NCI-H1092 treated with DMSO at 0.1 percent for 48 hours (cell line): ENCODE data around the gene PDK2.

Experiments
- DNase-seq: peaks from one replicate; lab custom pipeline; 2025; lab: John Stamatoyannopoulos, UW

PDK2 gene

DNA sequence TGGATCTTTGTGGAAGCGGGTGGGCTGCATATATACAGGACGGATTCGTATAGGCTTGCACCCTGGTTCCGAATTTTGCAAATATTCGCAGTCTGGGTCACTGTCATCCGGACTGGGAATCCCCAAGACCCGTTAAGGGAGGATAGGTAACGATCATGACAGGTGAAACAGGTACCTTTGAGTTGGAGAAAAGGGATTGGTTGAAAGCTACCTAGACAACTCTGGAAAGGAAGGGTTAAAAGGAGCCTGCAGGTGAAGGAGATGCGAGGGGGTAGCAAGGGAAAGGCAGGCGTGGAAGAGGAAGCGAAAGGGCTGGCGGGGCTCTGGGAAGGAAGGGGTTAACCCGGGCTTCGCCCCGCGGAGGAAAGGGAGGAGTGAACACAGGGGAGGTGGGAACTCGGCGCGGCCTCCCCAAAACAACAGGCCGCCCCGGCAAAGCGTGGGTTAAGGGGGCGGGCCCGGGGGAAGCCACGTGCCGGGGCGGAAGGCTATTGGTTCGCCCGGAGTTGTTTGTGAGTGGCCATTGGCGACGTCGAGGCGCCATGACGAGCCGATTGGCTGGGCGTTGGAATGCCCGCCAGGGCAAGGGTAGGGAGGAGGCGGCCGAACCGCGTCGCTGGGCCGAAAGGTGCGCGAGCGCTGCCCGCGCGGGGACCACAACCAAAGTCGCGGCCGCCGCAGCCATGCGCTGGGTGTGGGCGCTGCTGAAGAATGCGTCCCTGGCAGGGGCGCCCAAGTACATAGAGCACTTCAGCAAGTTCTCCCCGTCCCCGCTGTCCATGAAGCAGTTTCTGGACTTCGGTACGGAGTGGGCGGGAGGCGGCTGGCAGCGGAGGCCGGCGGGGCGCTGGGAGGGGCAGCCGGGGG is at the start of gene PDK2:
Gene PDK2, plus strand, starts transcription at position 599 of the 867 bp plus-strand sequence. Its CDS starts 85 bp downstream, at position 684.
- DNase-seq: peak; percentile 91

- no peak for DNase-seq
Measured at GRCh38 chr17:50046179-50046578, 49.0 kb upstream of the PDK2 start.

DNA sequence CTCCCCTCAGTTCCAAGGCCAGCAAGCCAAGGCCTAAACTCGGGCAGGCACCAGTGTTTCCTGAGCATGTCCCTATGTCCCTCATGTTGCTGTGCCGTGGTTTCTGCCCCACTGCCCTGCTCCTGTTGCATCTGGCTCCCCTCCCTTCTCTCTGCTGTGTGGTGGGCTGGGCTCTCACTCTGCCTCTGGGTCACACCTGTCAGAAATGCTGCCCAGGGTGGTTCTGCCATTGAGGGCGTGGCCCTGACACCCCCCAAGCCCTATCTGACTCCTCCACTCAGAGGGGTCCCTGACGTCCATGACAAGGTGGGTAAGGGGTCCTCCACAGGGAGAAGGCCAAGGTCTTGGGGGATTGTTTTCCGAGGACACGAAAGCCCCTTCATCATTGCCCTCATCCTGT is 48.5 kb upstream of the PDK2 start:
- no peak for DNase-seq

DNA sequence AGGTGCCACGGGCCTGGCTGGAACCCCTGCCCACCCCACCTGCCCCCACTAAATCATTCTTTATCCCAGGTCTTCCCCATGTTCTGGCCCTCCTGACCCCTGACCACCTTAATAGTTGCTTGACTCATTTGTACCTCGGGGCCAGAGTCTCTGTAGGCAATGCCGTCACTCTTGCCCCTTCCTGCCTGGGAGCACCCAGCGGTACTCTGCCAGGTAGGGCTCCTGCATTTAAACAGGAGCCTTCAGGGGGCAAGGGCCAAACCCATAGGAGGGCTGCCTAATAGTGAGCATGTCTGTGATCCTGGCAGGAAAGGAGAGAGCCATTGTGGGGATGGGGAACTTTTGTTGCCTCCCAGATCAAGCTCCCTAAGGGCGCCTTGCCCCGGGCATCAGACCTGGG is 48.1 kb upstream of the PDK2 start:
- no peak for DNase-seq

DNA sequence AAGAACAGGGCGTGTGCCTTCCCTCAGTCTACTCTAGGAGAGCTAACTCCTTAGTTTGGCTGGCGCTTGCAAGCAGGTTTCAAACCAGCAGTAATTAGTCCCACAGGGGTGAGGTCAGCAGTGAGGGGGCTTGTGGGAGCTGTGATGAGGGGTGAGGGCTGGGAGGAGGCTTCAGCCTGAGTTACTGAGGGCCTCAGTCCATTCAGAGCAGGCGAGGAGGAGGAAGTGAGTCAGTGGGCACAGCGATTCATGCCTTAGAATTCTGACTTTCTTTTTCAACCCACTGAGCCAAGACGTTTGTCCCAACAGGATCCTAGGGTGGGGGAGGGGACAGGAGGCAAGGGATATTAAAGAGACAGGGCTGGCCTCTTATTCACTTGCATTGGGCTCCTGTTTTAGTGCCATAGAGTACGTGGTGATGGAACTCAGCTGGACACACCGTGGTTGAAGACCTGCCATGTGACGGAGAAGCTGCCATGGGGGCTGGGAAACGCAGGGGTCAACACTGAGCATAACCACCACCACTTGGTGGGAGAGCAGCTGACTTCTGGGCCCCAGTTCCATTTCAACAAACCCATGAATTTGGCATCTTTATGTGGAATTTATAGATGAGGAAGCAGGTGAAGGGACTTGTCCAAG is 47.5 kb upstream of the PDK2 start:
- DNase-seq: no peak

GRCh38 chr17:50048146-50048720 is 46.9 kb upstream of the PDK2 start:
- no peak for DNase-seq

GRCh38 chr17:50048988-50049387 is 46.2 kb upstream of the PDK2 start:
- DNase-seq: no peak

DNA sequence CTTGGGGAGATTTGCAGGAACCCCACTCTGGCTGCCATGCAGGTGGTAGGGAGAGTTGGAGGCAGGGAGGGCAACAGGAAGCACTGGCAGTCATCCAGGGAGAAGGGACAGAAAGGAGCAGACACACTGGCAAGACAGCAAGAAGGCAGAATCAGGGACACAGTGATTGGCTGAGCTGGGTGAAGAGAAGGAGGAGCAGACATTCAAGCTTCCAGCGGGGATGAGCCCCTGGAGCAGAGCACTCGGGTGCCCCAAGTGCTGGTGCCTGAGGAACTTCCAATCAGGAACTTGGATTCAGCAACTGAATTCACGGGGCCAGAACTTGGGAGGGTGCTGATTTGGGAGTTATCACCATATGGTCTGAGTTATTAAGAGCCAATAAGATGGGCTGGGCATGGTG is 45.5 kb upstream of the PDK2 start:
- no peak for DNase-seq

- no peak for DNase-seq
Measured at GRCh38 chr17:50050431-50051032, 44.6 kb upstream of the PDK2 start.

DNA sequence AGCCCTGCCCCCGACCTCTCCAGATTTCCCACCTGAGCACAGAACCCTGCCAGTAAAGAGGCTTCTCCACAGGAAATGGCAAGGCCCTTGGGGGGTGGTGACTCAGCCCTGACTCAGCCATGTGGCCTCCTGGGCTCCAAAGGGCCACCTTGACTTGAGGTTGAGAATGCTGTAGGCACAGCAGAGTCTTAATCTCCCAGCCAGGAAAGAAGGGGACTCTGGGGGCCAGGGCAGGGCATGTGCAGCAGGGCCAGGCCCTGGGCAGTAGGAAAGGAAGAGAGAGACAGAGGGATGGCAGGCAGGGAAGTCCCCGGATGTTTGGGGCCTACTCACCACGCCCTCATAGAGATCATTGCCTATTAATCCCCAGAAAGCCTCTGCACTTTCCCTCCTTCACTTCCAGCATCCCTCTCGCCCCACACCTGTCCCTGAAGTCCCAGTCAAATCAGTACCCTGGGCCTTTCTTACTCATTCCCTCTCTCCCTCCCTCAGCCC is 44.0 kb upstream of the PDK2 start:
- DNase-seq: no peak

- no peak for DNase-seq
Measured at GRCh38 chr17:50051606-50052005, 43.5 kb upstream of the PDK2 start.

- peak; percentile 64 for DNase-seq
Measured at GRCh38 chr17:50052241-50052796, 42.8 kb upstream of the PDK2 start.

- no peak for DNase-seq
Measured at GRCh38 chr17:50052822-50053653, 42.1 kb upstream of the PDK2 start.

DNA sequence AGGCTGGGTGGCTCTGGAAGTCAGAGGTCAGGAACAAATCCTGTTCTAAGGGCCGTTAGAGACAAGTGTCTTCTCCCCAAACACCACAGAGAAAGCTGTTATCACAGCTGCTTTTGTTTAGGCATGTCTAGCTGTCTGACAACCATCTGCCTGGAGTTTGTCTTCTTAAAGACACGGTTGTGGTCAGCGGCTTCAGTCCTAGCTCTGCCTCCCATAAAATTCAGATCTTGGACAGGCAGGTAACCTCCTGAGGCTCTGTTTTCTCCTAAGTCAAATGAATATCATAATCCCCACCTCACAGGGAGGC is 41.5 kb upstream of the PDK2 start:
- DNase-seq: no peak

- no peak for DNase-seq
Measured at GRCh38 chr17:50055055-50055425, 40.1 kb upstream of the PDK2 start.

DNA sequence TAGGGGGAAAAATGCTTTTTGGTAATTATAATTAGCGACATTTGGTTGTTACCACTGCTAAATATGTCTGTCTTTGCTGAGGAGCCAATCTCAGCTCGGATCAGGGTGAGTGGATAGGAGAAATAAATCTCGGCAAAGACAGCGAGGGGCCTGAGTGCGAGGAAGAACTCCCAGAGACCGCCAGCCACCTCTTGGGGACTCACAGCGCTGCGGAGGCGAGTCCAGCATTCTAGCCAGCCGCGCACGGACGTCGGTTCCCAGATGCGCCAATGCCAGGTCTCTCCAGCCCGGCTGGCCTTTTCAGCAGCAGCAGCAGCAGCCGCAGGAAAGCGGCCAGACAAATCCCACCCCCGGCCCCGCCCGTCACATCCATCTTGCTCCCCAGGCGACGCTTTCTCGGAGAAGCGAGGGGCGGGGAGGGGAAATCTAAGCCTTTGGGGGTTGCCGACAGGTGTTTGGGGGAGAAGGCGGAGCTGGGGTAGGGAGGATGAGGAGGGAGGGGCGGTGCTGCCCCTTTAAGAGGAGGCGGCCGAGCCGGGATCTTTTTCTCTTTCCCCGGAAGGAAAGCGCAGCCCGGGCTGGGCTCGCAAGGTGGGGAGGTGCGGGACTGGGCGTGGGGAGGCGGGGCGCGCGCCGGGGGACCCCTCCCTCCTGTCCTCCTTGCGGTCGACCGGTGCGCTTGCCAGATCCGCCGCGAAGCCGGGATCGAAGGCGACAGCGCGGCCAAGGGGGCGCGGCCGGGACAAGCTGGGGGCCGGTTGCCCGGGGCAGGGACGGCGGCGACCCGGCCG is 39.5 kb upstream of the PDK2 start, which contains the start of gene ITGA3:
Gene ITGA3, plus strand, starts transcription at position 685 of the 791 bp plus-strand sequence. CDS start 330 bp downstream, outside the sequence.
- peak; percentile 63 for DNase-seq

DNA sequence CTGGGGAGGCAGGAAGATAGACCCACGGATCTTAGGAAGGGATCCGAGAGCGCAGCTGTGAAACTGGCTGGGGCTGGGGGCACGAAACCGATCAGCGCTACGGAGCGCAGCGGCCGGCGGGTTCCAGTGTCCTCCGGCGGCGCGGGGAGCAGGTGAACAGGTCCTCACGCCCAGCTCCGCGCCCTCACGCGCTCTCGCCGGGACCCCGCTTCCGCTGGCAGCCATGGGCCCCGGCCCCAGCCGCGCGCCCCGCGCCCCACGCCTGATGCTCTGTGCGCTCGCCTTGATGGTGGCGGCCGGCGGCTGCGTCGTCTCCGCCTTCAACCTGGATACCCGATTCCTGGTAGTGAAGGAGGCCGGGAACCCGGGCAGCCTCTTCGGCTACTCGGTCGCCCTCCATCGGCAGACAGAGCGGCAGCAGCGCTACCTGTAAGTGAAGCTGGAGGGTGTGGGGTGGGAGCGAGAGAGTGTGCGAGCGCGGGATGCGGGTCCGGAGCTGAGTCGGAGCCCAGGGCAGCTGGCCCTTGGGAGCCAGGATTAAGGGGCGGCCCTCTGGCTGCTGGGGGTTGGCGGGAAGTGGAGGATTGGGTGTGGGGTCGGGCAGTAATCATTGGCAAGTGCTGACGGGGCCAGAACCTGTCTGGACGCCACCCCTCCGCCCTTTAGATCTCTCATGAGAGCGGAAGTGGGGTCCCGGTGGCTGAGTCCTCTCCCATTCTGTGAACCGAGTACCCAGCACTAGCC is 38.8 kb upstream of the PDK2 start:
- peak; percentile 78 for DNase-seq

- no peak for DNase-seq
Measured at GRCh38 chr17:50056961-50057330, 38.2 kb upstream of the PDK2 start.

DNA sequence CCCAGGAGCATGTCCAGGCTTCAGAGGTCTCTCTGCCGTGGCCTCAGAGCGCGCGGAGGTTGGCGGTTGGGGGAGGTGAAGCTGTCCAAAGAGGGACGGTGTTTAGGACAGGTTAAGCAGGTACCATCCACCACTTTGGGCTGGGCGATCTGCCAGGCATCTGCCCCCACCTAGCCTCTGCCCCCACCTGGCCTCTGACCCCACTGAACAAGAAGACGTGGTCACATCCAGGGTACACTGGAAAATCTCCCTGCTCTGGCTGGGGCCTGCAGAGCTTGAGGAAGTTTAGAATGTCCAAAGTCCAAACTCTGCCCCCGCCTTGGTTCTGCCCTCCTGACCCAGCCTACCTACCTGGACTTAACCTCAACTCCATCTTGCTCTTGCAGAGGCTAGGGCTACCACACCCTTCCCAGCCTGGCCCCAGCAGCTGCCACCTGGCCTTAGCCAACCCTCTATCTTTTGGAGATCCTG is 37.6 kb upstream of the PDK2 start:
- no peak for DNase-seq
